ENCODE results near the gene PTPRG.

PTPRG gene

GRCh38 chr3:62056658-62057057 is 495.3 kb downstream of the PTPRG start:
- ATAC-seq (replicated peaks) (no peak), DNase-seq (no peak)
- no peaks in the 10 kb centered on the region for H3K36me3 Mint-ChIP-seq (ENCODE audit: insufficient read depth)
- no peaks in the 10 kb centered on the region for H3K4me1 Mint-ChIP-seq (ENCODE audit: low read depth in 2 of 2)
- no peak overlapping the region for H3K27ac Mint-ChIP-seq
- peaks cover 0 to 14% of the 10 kb centered on the region in 2 donors for H3K9me3 Mint-ChIP-seq
- H3K4me3 Mint-ChIP-seq: no peak overlapping the region
- no peaks in the 10 kb centered on the region for H3K27me3 Mint-ChIP-seq

- H3K36me3 Mint-ChIP-seq (ENCODE audit: insufficient read depth): no peaks in the 10 kb centered on the region
- DNase-seq: no peak
- no peak overlapping the region for H3K4me3 Mint-ChIP-seq
- no peak for ATAC-seq (replicated peaks)
- H3K4me1 Mint-ChIP-seq (ENCODE audit: low read depth in 2 of 2): no peaks in the 10 kb centered on the region
- peaks cover 0 to 14% of the 10 kb centered on the region in 2 donors for H3K9me3 Mint-ChIP-seq
- no peak overlapping the region for H3K27ac Mint-ChIP-seq
- H3K27me3 Mint-ChIP-seq: no peaks in the 10 kb centered on the region
Measured at GRCh38 chr3:62057339-62058047, 496.1 kb downstream of the PTPRG start.

GRCh38 chr3:62065985-62066693 is 504.8 kb downstream of the PTPRG start:
- ATAC-seq (replicated peaks): no peak
- H3K36me3 Mint-ChIP-seq (ENCODE audit: insufficient read depth): no peaks in the 10 kb centered on the region
- H3K27ac Mint-ChIP-seq: no peak overlapping the region
- no peaks in the 10 kb centered on the region for H3K27me3 Mint-ChIP-seq
- H3K4me3 Mint-ChIP-seq: no peak overlapping the region
- peaks cover 0 to 2% of the 10 kb centered on the region in 2 donors for H3K9me3 Mint-ChIP-seq
- H3K4me1 Mint-ChIP-seq (ENCODE audit: low read depth in 2 of 2): no peaks in the 10 kb centered on the region
- no peak for DNase-seq

GRCh38 chr3:62068337-62068736 is 507.0 kb downstream of the PTPRG start:
- Mint-ChIP-seq H3K27me3 (no peaks in the 10 kb centered on the region), H3K4me1 (ENCODE audit: low read depth in 2 of 2) (no peaks in the 10 kb centered on the region), H3K27ac (no peak overlapping the region), H3K36me3 (ENCODE audit: insufficient read depth) (no peaks in the 10 kb centered on the region), H3K9me3 (peaks cover 0 to 5% of the 10 kb centered on the region in 2 donors), H3K4me3 (no peak overlapping the region)
- DNase-seq: no peak
- no peak for ATAC-seq (replicated peaks)

- DNase-seq (no peak), ATAC-seq (replicated peaks) (no peak)
- H3K27me3 Mint-ChIP-seq: no peaks in the 10 kb centered on the region
- no peaks in the 10 kb centered on the region for H3K4me1 Mint-ChIP-seq (ENCODE audit: low read depth in 2 of 2)
- H3K27ac Mint-ChIP-seq: no peak overlapping the region
- no peak overlapping the region for H3K4me3 Mint-ChIP-seq
- peaks cover 0 to 5% of the 10 kb centered on the region in 2 donors for H3K9me3 Mint-ChIP-seq
- H3K36me3 Mint-ChIP-seq (ENCODE audit: insufficient read depth): no peaks in the 10 kb centered on the region
Measured at GRCh38 chr3:62070891-62071290, 509.5 kb downstream of the PTPRG start.

GRCh38 chr3:62073038-62073437 is 511.7 kb downstream of the PTPRG start:
- Mint-ChIP-seq H3K36me3 (ENCODE audit: insufficient read depth) (no peaks in the 10 kb centered on the region), H3K27me3 (no peaks in the 10 kb centered on the region), H3K27ac (no peak overlapping the region), H3K4me3 (no peak overlapping the region), H3K9me3 (peaks cover 0 to 5% of the 10 kb centered on the region in 2 donors), H3K4me1 (ENCODE audit: low read depth in 2 of 2) (no peaks in the 10 kb centered on the region)
- DNase-seq: no peak
- no peak for ATAC-seq (replicated peaks)

- no peaks in the 10 kb centered on the region for H3K36me3 Mint-ChIP-seq (ENCODE audit: insufficient read depth)
- no peak for ATAC-seq (replicated peaks)
- no peaks in the 10 kb centered on the region for H3K4me1 Mint-ChIP-seq (ENCODE audit: low read depth in 2 of 2)
- no peaks in the 10 kb centered on the region for H3K27me3 Mint-ChIP-seq
- DNase-seq: no peak
- H3K9me3 Mint-ChIP-seq: peaks cover 0 to 3% of the 10 kb centered on the region in 2 donors
- no peak overlapping the region for H3K4me3 Mint-ChIP-seq
- no peak overlapping the region for H3K27ac Mint-ChIP-seq
Measured at GRCh38 chr3:62084558-62084957, 523.2 kb downstream of the PTPRG start.

GRCh38 chr3:62088472-62089104 is 527.2 kb downstream of the PTPRG start:
- no peaks in the 10 kb centered on the region for H3K36me3 Mint-ChIP-seq (ENCODE audit: insufficient read depth)
- H3K9me3 Mint-ChIP-seq: peaks cover 0 to 2% of the 10 kb centered on the region in 2 donors
- no peaks in the 10 kb centered on the region for H3K4me1 Mint-ChIP-seq (ENCODE audit: low read depth in 2 of 2)
- DNase-seq (no peak), ATAC-seq (replicated peaks) (no peak)
- no peak overlapping the region for H3K27ac Mint-ChIP-seq
- no peaks in the 10 kb centered on the region for H3K27me3 Mint-ChIP-seq
- H3K4me3 Mint-ChIP-seq: no peak overlapping the region

- Mint-ChIP-seq H3K4me1 (ENCODE audit: low read depth in 2 of 2) (no peaks in the 10 kb centered on the region), H3K36me3 (ENCODE audit: insufficient read depth) (no peaks in the 10 kb centered on the region), H3K4me3 (no peak overlapping the region), H3K27me3 (no peaks in the 10 kb centered on the region), H3K27ac (no peak overlapping the region), H3K9me3 (no peaks in the 10 kb centered on the region)
- DNase-seq (no peak), ATAC-seq (replicated peaks) (no peak)
Measured at GRCh38 chr3:62090066-62090465, 528.7 kb downstream of the PTPRG start.

- Mint-ChIP-seq H3K4me1 (ENCODE audit: low read depth in 2 of 2) (no peaks in the 10 kb centered on the region), H3K27ac (no peak overlapping the region), H3K27me3 (no peaks in the 10 kb centered on the region), H3K4me3 (no peak overlapping the region), H3K36me3 (ENCODE audit: insufficient read depth) (no peaks in the 10 kb centered on the region), H3K9me3 (peaks cover 0 to 4% of the 10 kb centered on the region in 2 donors)
- DNase-seq: no peak
- no peak for ATAC-seq (replicated peaks)
Measured at GRCh38 chr3:62090519-62090918, 529.1 kb downstream of the PTPRG start.

- ATAC-seq (replicated peaks): no peak
- H3K27me3 Mint-ChIP-seq: no peaks in the 10 kb centered on the region
- DNase-seq: no peak
- H3K36me3 Mint-ChIP-seq (ENCODE audit: insufficient read depth): no peaks in the 10 kb centered on the region
- H3K4me1 Mint-ChIP-seq (ENCODE audit: low read depth in 2 of 2): no peaks in the 10 kb centered on the region
- peaks cover 0 to 11% of the 10 kb centered on the region in 2 donors for H3K9me3 Mint-ChIP-seq
- no peak overlapping the region for H3K27ac Mint-ChIP-seq
- H3K4me3 Mint-ChIP-seq: no peak overlapping the region
Measured at GRCh38 chr3:62093025-62093424, 531.7 kb downstream of the PTPRG start.

- Mint-ChIP-seq H3K4me3 (no peak overlapping the region), H3K36me3 (ENCODE audit: insufficient read depth) (no peaks in the 10 kb centered on the region), H3K27ac (no peak overlapping the region), H3K9me3 (peaks cover 0 to 11% of the 10 kb centered on the region in 2 donors), H3K27me3 (no peaks in the 10 kb centered on the region), H3K4me1 (ENCODE audit: low read depth in 2 of 2) (no peaks in the 10 kb centered on the region)
- ATAC-seq (replicated peaks) (no peak), DNase-seq (no peak)
Measured at GRCh38 chr3:62094461-62094860, 533.1 kb downstream of the PTPRG start.

GRCh38 chr3:62095080-62095479 is 533.7 kb downstream of the PTPRG start:
- no peak for ATAC-seq (replicated peaks)
- DNase-seq: no peak
- Mint-ChIP-seq H3K36me3 (ENCODE audit: insufficient read depth) (no peaks in the 10 kb centered on the region), H3K4me1 (ENCODE audit: low read depth in 2 of 2) (no peaks in the 10 kb centered on the region), H3K9me3 (peaks cover 0 to 11% of the 10 kb centered on the region in 2 donors), H3K27me3 (no peaks in the 10 kb centered on the region), H3K27ac (no peak overlapping the region), H3K4me3 (no peak overlapping the region)

GRCh38 chr3:62095756-62096155 is 534.4 kb downstream of the PTPRG start:
- H3K36me3 Mint-ChIP-seq (ENCODE audit: insufficient read depth): no peaks in the 10 kb centered on the region
- no peak overlapping the region for H3K27ac Mint-ChIP-seq
- H3K27me3 Mint-ChIP-seq: no peaks in the 10 kb centered on the region
- ATAC-seq (replicated peaks) (no peak), DNase-seq (no peak)
- no peaks in the 10 kb centered on the region for H3K4me1 Mint-ChIP-seq (ENCODE audit: low read depth in 2 of 2)
- H3K9me3 Mint-ChIP-seq: peaks cover 0 to 11% of the 10 kb centered on the region in 2 donors
- no peak overlapping the region for H3K4me3 Mint-ChIP-seq

Data from effector memory CD8-positive, alpha-beta T cell (primary cell).